GM11168 (cell line): ENCODE data around the gene SGO1.

Source experiments
- in situ Hi-C: fragments of 300-500 bp; cut with MboI; formaldehyde crosslinking; loops from one replicate; pipeline ENCODE4 v1.12.0; 2022; ENCODE audit warnings: low sequenced_read_pairs; ENCODE audit not compliant: unreplicated experiment

SGO1 gene

GRCh38 chr3:20160230-20160629 is 25.8 kb downstream of the SGO1 start:
- in situ Hi-C loops: no loop called here

- in situ Hi-C loops: no loop called here
Measured at GRCh38 chr3:20154928-20155327, 31.1 kb downstream of the SGO1 start.

- in situ Hi-C loops: no loop called here
Measured at GRCh38 chr3:20154078-20154477, 31.9 kb downstream of the SGO1 start.

GRCh38 chr3:20148466-20148865 is 37.5 kb downstream of the SGO1 start:
- in situ Hi-C loops: no loop called here

- in situ Hi-C loops: no loop called here
Measured at GRCh38 chr3:20147361-20147760, 38.6 kb downstream of the SGO1 start.

GRCh38 chr3:20146301-20146700 is 39.7 kb downstream of the SGO1 start:
- in situ Hi-C loops: no loop called here

GRCh38 chr3:20145874-20146273 is 40.1 kb downstream of the SGO1 start:
- in situ Hi-C loops: no loop called here

- in situ Hi-C loops: no loop called here
Measured at GRCh38 chr3:20143519-20143918, 42.5 kb downstream of the SGO1 start.

GRCh38 chr3:20142517-20142916 is 43.5 kb downstream of the SGO1 start:
- in situ Hi-C loops: no loop called here

- in situ Hi-C loops: no loop called here
Measured at GRCh38 chr3:20141851-20142250, 44.2 kb downstream of the SGO1 start.

- in situ Hi-C loops: no loop called here
Measured at GRCh38 chr3:20141316-20141715, 44.7 kb downstream of the SGO1 start.

GRCh38 chr3:20140881-20141280 is 45.1 kb downstream of the SGO1 start:
- in situ Hi-C loops: no loop called here

GRCh38 chr3:20137647-20138046 is 48.4 kb downstream of the SGO1 start:
- in situ Hi-C loops: no loop called here

- in situ Hi-C loops: no loop called here
Measured at GRCh38 chr3:20136231-20136630, 49.8 kb downstream of the SGO1 start.

GRCh38 chr3:20130106-20130505 is 55.9 kb downstream of the SGO1 start:
- in situ Hi-C loops: no loop called here

- in situ Hi-C loops: no loop called here
Measured at GRCh38 chr3:20128358-20128757, 57.6 kb downstream of the SGO1 start.

GRCh38 chr3:20125897-20126296 is 60.1 kb downstream of the SGO1 start:
- in situ Hi-C loops: no loop called here

- in situ Hi-C loops: no loop called here
Measured at GRCh38 chr3:20125289-20125688, 60.7 kb downstream of the SGO1 start.

- in situ Hi-C loops: no loop called here
Measured at GRCh38 chr3:20123131-20123652, 62.8 kb downstream of the SGO1 start.

GRCh38 chr3:20121088-20121487 is 64.9 kb downstream of the SGO1 start:
- in situ Hi-C loops: no loop called here
